NCI-H2196 treated with DMSO at 0.1 percent for 48 hours (cell line): ENCODE data around the gene TMEM233.
"Not testable (repeated sequence)": the region's sequence is repeated elsewhere in the genome, so short reads cannot be mapped to it uniquely, and the experiment has no call there.

Experiments used
- DNase-seq: peaks from one replicate; lab custom pipeline; 2025; ENCODE audit not compliant: unreplicated experiment; lab: John Stamatoyannopoulos, UW

Gene TMEM233

DNA sequence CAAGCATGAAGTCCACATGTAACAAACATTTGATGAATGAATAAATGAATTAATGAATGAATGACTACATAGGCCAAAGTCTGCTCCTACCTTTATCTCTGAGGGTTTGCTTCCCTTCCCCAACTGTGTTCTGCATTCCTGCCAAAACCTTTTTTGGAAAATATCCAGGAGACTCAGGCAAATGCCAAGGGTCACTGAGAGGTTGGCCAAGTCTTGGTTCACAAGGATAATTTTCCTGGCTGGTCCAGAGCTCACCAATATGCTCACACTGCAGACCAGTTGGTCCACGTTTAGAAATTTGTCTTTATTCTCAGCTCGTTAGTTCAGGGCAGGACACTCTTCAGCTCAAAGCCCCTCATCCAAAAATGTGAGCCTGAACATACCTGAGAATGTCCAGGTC, 10.2 kb downstream of the TMEM233 start:
- DNase-seq = no peak

DNA sequence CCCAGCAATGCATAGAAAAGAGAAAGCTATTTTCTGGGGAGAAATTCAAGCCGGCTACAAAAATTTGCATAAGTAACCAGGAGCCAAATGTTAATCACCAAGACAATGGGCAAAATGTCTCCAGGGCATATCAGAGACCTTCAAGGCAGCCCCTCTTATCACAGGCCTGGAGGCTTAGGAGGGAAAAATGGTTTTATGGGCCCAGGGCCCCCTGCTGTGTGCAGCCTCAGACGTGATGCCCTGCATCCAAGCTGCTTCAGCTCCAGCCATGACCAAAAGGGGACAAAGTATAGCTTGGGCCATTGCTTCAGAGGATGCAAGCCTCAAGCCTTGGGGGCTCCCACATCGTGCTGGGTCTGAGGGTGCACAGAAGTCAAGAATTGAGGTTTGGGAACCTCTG, 15.8 kb downstream of the TMEM233 start:
- DNase-seq = no peak

DNA sequence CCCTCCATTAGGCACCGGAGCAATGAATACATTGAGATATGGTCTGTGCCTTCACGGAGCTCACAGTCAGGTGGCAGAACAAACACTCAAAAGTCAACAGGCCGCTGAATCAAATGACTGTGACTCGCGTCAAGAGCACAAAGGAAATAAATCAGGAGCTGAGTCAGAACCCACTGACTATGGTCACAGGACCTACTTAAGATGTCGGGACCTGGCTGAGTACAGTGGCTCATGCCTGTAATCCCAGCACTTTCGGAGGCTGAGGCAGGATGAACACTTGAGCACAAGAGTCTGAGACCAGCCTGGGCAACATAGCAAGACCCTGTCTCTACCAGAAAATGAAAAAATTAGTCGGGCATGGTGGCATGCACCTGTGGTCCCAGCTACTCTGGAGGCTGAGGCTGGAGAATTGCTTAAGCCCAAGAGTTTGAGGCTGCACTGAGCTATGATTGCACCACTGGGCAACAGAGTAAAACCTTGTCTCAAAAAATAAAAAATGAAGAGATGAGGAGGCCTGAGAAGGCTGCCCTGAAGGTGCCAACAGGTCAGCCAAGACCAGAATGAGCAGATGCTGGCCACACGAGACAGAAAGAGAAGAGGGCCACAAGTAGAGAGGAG, 19.9 kb downstream of the TMEM233 start:
- DNase-seq = no peak

GRCh38 chr12:119614705-119615104, 21.1 kb downstream of the TMEM233 start:
- no peak for DNase-seq

DNA sequence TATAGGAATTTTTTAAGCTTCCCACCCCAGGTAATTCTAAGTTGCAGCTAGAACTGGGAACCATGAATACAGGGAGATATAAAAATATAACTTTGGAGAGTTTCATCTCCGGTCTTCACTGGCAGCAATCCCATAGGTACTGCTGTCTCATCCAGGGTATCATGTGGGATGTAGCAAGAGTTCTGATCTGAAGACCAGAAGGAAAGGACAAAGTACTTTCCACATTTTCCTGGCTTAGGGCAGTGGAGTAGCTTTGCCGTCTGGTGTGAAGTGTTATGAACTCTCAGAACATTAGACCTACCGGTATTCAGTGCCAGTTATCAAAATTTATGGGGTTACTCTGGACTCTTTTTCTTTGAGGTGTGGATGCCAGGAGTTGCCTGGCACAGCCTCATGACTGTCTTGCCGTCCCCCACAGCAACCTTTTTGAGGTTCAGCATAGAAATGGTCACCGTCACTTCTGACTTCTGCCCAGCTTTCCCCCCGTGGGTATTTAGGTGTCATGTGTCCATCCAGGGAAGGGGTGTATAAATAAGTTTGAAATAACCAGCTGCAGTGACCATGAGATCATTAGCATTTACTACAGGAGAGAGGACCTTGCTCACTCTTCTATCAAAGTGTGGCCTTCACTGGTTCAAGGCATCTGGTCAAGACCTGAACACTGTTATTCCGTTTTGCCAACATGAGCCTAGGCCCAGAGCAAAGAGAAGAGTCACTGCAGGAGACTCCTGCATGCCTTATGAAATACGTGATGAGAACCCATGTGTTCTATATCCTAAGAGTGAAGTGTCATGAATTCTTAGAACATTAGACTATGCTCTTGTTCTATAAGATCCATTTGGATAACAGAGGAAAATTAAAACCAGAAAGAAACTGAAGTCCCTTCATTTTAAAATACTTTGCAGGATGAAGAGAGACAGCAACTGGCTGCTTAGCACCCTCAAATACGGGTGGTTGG, 22.2 kb downstream of the TMEM233 start:
- no peak for DNase-seq

GRCh38 chr12:119618328-119618896, 24.8 kb downstream of the TMEM233 start:
- not testable (repeated sequence) for DNase-seq

DNA sequence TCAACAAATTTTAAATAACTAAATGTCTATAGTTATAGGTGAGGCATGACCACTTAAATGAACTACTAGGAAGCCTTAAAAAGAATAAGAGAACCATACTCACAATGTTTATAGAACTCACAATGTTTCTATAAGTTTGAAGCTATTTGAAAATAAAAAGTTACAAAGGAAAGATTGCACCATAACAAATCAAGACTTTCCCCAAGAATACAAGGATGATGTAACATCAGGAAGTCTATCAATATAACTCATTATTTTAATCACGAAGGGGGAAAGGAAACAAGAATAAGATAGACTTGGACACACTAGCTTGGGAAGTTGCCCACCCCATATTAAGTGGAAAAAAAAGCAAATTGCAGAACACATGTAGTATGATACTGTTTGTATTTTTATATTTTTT, 26.9 kb downstream of the TMEM233 start:
- no peak for DNase-seq

- DNase-seq = no peak
Measured at GRCh38 chr12:119621878-119622277, 28.3 kb downstream of the TMEM233 start.

DNA sequence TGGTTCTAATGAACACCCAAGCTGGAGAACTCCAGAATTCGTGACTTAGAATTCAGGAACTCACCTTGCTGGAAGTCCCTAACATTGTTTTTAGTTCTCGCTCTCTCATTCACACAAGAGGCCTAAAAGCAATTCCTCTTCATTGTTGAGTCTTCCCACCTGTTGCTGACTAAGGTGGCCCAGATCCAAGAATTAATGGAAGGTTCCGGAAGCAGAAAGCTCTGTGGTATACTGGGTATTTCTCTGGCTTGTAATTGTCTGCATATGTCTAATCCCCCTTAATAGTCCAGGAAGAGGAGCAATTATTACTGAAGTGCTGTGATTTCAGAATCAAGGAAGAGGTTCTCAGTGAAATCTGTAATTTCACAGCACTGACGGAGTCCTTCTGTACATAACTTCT, 31.4 kb downstream of the TMEM233 start:
- DNase-seq = no peak

GRCh38 chr12:119627019-119627643, 33.6 kb downstream of the TMEM233 start:
- DNase-seq = no peak

- DNase-seq = no peak
Measured at GRCh38 chr12:119627686-119628085, 34.1 kb downstream of the TMEM233 start.

DNA sequence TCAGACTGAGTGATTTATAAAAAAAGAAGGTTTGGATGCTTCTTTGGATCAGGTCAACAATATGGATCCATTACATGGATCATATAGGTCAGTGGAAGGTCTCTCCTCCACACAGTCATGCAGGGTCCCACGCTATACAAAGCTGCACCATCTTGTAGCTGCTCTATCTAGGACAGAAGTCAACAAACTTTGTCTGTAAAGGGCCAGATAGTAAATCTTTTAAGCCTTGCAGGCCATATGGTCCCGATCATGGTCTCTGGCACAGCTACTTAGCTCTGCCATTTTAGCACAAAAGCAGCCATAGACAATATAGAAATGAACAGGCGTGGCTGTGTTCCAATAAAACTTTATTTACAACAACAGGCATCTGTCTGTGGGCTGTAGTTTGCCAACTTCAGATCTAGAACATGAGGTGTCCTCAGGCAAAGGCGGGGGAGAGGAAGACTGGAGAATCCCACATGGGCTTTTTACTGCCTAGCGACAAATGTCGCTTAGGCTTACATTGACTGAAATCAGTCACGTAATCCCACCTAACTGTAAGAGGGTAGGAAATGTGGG, 36.7 kb downstream of the TMEM233 start:
- DNase-seq = no peak

DNA sequence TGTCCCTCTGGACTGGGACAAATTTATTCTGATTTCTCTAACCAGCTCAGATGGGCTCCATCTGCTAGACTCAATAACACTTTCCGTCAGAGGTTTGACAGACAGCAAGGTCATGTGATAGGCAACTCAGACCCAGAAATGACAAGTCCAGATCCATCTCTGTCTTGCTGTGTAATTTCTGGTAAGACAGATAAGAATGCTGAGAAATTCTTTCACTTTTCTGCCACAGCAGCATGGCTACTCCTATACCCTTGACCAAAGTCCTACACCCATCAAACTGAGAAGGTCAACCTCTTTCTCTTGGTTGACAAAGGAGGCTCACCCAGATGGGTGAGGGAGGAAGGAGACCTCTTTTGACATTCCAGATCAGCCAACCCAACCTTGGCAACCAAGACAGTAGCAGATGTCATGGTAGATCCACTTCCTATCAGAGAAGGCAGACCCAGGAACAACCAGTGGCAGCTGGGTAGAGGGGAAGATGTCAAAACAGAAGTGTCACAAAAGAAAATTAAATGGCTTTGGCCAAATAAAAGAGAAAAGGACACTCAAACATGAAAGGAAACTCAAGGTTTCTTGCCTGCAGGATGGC, 37.5 kb downstream of the TMEM233 start:
- no peak for DNase-seq

DNA sequence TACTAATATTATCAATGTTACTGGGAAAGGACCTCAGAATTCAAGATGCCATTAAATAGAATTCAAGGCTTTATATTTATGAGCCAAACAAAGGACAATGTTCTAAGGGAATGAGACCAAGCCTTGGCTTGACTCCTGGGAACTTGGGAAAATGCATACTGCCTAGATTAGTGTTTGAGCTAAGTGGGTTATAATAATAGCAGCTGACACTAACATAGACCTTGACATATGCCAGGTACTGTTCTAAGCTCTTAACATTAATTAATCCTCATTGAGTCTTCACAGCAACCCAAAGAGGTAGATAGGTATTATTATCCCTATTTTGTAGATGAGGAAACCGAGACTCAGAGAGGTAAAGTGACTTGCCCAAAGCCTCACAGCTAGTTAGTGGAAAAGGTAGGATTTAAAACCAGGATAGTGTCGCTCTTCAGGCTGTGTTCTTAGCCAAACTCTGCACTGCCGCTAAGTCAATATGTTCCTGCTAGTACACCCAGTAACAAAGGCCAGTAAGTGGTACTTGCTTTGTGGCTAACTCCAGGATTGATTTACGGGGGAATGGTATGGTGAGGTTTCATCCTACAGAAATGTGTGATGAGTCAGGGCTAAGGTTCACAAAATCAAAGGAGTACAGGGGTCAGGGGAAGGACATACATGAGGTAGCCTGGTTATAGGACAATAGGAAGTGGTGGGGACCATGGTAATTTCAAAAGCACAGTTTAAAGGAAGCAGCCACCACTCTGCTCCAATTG, 38.5 kb downstream of the TMEM233 start:
- DNase-seq = no peak

DNA sequence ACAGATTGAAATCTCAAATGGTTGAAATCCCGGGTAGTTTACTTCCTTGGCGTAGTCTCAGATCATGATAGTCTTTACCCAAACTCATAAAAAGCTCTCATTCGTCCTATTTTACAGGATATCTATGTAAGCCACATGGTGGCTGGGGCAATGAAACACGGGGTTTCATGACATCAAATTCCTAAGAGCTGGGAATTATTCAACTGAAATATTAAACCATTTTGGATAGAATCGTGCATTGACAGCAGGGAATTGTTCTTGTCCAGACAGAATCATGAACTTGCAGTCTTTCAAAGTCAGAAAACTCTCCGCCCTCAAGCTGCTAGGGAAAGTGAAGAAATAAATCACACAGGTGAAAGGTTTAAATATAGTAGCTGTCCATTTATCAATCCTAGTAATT, 41.2 kb downstream of the TMEM233 start:
- no peak for DNase-seq

DNA sequence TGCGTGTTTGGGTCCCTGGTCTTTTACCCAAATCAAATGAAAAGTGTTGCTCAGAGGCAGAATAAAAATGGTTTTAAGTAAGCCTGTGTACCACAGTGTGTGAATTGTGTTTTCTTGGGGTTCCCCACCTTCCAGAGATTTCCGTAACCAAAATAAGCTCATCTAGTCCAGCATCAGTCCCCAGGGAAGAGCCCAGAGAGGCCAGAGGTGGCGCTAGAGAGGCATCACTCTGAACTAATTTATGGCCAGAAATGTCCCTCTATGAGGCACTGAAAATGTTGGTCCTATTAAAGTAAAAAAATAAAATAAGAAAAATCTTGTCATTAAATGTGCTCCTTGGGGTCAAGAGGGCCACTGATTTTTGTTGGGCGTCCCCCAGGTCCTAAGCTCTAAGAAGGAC, 49.4 kb downstream of the TMEM233 start:
- DNase-seq = no peak

DNA sequence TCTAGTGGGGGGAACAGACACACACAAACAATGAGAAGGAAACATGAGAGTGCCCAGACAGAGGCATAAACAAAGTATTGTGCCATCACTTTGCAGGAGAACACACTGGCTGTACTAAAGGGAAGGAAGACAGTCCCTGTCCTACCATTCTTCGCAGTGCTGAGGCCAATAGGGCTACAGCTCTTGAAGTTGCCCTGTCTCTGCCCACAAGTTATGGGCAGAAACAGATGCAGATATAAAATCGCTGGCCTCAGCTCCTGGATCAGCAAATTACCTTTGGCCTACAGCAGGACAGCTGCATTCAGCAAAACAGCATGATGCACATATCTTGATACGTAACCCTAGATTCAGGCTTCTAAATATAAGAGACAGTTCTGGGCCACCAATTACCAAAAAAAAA, 51.4 kb downstream of the TMEM233 start:
- DNase-seq = no peak

GRCh38 chr12:119645535-119646059, 52.0 kb downstream of the TMEM233 start:
- DNase-seq = no peak

GRCh38 chr12:119649202-119649808, 55.7 kb downstream of the TMEM233 start:
- DNase-seq = no peak

DNA sequence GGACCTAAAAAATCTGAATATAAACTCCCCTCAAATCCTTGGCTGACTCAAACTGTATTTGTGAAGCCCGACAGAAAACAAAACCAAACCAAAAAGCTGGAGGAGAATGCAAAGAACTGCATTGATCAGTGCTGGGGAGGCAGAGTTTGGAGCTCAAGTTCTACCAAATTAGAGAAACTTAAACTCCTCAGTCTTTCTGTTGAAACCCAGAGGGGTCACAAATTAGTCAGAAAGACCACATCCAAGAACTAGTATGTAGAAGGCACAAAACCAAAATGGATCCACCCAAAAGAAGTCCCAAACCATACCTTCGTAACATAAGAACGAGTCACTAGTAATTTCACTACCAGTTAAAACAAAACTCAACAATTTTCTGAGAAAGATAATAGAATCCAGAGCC, 59.1 kb downstream of the TMEM233 start:
- no peak for DNase-seq
